ENCODE results near the gene HOMER2. TPM values are rescaled to one million over a fixed set of nuclear protein-coding genes. Genes with fewer than 3 reads are reported as not detected.

Gene HOMER2
- total and polyA plus RNA-seq, 9 of the 15 experiments (the other 6 are each of a cell fraction or from before 2014, with no cell fraction given), result 0.13 to 0.47 (median 0.29) TPM; not detected in 1

DNA sequence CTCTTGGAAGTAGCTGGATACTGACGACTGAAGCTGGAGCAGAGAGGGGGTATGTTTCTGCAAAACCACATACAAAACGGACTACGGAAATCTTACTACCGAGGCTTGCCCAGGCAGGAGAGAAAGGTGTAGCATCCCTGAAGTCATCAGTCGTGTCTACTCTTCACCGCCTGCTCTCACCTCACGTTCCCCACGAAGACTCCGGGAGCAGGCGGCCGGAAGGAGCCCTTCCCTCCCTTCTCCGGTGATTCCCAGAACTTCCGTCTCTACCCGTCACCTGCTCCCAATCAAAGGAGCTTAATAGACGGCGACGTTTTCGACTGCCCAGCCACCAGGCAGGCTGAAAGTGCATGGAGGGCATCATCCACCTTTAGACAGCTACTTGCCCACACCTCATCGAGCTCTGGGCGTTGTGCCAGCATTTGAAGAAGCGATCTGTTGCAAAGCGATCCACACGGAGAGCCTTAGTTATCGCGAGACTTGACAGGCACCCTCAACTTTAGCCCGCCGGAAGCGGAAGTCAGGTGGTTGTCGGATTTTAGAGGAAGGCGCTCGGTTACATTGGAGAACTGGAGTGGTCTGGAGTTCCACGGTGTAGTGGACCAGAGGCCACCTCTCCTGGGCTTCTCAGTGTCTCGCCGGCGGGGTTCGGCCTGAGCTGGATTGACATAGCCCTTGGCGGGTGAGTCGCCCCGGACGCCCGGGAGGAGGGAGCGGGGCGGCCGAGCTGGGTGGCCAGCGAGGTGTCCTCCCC is 33.3 kb upstream of the HOMER2 start, which contains the start of gene RAMAC (continued):
- TF ChIP-seq, protein P1, sequence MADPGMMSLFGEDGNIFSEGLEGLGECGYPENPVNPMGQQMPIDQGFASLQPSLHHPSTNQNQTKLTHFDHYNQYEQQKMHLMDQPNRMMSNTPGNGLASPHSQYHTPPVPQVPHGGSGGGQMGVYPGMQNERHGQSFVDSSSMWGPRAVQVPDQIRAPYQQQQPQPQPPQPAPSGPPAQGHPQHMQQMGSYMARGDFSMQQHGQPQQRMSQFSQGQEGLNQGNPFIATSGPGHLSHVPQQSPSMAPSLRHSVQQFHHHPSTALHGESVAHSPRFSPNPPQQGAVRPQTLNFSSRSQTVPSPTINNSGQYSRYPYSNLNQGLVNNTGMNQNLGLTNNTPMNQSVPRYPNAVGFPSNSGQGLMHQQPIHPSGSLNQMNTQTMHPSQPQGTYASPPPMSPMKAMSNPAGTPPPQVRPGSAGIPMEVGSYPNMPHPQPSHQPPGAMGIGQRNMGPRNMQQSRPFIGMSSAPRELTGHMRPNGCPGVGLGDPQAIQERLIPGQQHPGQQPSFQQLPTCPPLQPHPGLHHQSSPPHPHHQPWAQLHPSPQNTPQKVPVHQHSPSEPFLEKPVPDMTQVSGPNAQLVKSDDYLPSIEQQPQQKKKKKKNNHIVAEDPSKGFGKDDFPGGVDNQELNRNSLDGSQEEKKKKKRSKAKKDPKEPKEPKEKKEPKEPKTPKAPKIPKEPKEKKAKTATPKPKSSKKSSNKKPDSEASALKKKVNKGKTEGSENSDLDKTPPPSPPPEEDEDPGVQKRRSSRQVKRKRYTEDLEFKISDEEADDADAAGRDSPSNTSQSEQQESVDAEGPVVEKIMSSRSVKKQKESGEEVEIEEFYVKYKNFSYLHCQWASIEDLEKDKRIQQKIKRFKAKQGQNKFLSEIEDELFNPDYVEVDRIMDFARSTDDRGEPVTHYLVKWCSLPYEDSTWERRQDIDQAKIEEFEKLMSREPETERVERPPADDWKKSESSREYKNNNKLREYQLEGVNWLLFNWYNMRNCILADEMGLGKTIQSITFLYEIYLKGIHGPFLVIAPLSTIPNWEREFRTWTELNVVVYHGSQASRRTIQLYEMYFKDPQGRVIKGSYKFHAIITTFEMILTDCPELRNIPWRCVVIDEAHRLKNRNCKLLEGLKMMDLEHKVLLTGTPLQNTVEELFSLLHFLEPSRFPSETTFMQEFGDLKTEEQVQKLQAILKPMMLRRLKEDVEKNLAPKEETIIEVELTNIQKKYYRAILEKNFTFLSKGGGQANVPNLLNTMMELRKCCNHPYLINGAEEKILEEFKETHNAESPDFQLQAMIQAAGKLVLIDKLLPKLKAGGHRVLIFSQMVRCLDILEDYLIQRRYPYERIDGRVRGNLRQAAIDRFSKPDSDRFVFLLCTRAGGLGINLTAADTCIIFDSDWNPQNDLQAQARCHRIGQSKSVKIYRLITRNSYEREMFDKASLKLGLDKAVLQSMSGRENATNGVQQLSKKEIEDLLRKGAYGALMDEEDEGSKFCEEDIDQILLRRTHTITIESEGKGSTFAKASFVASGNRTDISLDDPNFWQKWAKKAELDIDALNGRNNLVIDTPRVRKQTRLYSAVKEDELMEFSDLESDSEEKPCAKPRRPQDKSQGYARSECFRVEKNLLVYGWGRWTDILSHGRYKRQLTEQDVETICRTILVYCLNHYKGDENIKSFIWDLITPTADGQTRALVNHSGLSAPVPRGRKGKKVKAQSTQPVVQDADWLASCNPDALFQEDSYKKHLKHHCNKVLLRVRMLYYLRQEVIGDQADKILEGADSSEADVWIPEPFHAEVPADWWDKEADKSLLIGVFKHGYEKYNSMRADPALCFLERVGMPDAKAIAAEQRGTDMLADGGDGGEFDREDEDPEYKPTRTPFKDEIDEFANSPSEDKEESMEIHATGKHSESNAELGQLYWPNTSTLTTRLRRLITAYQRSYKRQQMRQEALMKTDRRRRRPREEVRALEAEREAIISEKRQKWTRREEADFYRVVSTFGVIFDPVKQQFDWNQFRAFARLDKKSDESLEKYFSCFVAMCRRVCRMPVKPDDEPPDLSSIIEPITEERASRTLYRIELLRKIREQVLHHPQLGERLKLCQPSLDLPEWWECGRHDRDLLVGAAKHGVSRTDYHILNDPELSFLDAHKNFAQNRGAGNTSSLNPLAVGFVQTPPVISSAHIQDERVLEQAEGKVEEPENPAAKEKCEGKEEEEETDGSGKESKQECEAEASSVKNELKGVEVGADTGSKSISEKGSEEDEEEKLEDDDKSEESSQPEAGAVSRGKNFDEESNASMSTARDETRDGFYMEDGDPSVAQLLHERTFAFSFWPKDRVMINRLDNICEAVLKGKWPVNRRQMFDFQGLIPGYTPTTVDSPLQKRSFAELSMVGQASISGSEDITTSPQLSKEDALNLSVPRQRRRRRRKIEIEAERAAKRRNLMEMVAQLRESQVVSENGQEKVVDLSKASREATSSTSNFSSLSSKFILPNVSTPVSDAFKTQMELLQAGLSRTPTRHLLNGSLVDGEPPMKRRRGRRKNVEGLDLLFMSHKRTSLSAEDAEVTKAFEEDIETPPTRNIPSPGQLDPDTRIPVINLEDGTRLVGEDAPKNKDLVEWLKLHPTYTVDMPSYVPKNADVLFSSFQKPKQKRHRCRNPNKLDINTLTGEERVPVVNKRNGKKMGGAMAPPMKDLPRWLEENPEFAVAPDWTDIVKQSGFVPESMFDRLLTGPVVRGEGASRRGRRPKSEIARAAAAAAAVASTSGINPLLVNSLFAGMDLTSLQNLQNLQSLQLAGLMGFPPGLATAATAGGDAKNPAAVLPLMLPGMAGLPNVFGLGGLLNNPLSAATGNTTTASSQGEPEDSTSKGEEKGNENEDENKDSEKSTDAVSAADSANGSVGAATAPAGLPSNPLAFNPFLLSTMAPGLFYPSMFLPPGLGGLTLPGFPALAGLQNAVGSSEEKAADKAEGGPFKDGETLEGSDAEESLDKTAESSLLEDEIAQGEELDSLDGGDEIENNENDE (IDR thresholded peaks at IDR 0.05; ENCODE audit: low read depth, low read length), result no peak
- TF ChIP-seq NELFE (IDR thresholded peaks at IDR 0.05; ENCODE audit: insufficient read depth, insufficient read length) (no peak), PYGO2 (tag; IDR thresholded peaks at IDR 0.05) (no peak), FOXA1 (IDR thresholded peaks at IDR 0.05; ENCODE audit: borderline replicate concordance) (no peak), BMI1 (IDR thresholded peaks at IDR 0.05; ENCODE audit: low read length) (no peak), BACH1 (tag; IDR thresholded peaks at IDR 0.05) (no peak), NR2C2 (CRISPR knock-in tag; IDR thresholded peaks at IDR 0.05) (0 out of 2 replicates have a peak, but pooled peaks have one; percentile 51), NR2C2 (tag; IDR thresholded peaks at IDR 0.05) (peak; percentile 97), ZNF12 (CRISPR knock-in tag; IDR thresholded peaks at IDR 0.05) (no peak)
- TF ChIP-seq, protein P2, sequence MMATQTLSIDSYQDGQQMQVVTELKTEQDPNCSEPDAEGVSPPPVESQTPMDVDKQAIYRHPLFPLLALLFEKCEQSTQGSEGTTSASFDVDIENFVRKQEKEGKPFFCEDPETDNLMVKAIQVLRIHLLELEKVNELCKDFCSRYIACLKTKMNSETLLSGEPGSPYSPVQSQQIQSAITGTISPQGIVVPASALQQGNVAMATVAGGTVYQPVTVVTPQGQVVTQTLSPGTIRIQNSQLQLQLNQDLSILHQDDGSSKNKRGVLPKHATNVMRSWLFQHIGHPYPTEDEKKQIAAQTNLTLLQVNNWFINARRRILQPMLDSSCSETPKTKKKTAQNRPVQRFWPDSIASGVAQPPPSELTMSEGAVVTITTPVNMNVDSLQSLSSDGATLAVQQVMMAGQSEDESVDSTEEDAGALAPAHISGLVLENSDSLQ (IDR thresholded peaks at IDR 0.05), result peak; percentile 79
- TF ChIP-seq, protein P3, sequence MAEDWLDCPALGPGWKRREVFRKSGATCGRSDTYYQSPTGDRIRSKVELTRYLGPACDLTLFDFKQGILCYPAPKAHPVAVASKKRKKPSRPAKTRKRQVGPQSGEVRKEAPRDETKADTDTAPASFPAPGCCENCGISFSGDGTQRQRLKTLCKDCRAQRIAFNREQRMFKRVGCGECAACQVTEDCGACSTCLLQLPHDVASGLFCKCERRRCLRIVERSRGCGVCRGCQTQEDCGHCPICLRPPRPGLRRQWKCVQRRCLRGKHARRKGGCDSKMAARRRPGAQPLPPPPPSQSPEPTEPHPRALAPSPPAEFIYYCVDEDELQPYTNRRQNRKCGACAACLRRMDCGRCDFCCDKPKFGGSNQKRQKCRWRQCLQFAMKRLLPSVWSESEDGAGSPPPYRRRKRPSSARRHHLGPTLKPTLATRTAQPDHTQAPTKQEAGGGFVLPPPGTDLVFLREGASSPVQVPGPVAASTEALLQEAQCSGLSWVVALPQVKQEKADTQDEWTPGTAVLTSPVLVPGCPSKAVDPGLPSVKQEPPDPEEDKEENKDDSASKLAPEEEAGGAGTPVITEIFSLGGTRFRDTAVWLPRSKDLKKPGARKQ (CRISPR knock-in tag; IDR thresholded peaks at IDR 0.05), result peak; percentile 85

Measured in K562 (cell line).